ENCODE data around the gene VIL1. TPM values are rescaled to one million over a fixed set of nuclear protein-coding genes. Genes with fewer than 3 reads are reported as not detected.

The VIL1 gene
- total and polyA plus RNA-seq, 2 of the 8 experiments (the other 6 are each of a cell fraction or from before 2014, with no cell fraction given), result 6.2 to 7.0 TPM

GRCh38 chr2:218452079-218452478 is 33.2 kb downstream of the VIL1 start:
- H3K56ac ChIP-seq (replicated peaks; ENCODE audit: insufficient read length, low read depth, low read length), result no peak overlapping the region
- H3K23me2 ChIP-seq (ENCODE audit: low read depth, low read length), result no peaks in the 10 kb centered on the region
- no peaks in the 10 kb centered on the region for H3K27me3 ChIP-seq (replicated peaks in 1 of 4; ENCODE audit: control insufficient read depth in 3 of 4, extremely low read depth in 1 of 4, insufficient read depth in 3 of 4, low read length in 3 of 4)
- no peak overlapping the region for H3K23ac ChIP-seq (ENCODE audit: insufficient read length)
- H3K4me3 ChIP-seq (ENCODE audit: extremely low read depth in 1 of 4, insufficient read depth in 2 of 4, low read depth in 3 of 4, low read length in 4 of 4), result no peak overlapping the region
- no peaks in the 10 kb centered on the region for H3K4me1 ChIP-seq (replicated peaks in 1 of 4; ENCODE audit: control insufficient read depth in 3 of 4, insufficient read depth in 4 of 4, low read length in 3 of 4)
- ChIA-PET POLR2A (ENCODE audit: partially characterized antibody) (interaction anchor here (1.1 kb wide), 1 partner anchor 15 kb away, joined by 3 read pairs; no protein-coding TSS in a partner anchor), CTCF (ENCODE audit: partially characterized antibody) (interaction anchor here (1.2 to 3.3 kb wide), 2 partner anchors 10 to 13 kb away, joined by 3 to 19 read pairs; no protein-coding TSS in a partner anchor)
- no peak overlapping the region for H3K14ac ChIP-seq (ENCODE audit: insufficient read length)
- H2AFZ ChIP-seq (ENCODE audit: low read length), result no peak overlapping the region
- no peak overlapping the region for H2BK20ac ChIP-seq (ENCODE audit: low read length)
- 100% methylated on average over 1 of the region's 1 CpG; no CpG with 5 or more reads in 1 of the 2 experiments for WGBS, 2 experiments (ENCODE audit: extremely low coverage in 1 of 2, insufficient coverage in 1 of 2, insufficient read length in 1 of 2, insufficient replicate concordance in 2 of 2, low coverage in 1 of 2, low lambda C conversion rate in 2 of 2, missing lambda C conversion rate in 1 of 2)
- no peak overlapping the region for H2BK5ac ChIP-seq (ENCODE audit: low read depth, low read length)
- H3K9ac ChIP-seq (replicated peaks in 1 of 4; ENCODE audit: extremely low read depth in 1 of 4, low read depth in 3 of 4, low read length in 3 of 4), result no peak overlapping the region
- peaks cover 8 to 50% (median 31%) of the 10 kb centered on the region in 4 experiments; a peak in 7 of 8 replicates for H3K36me3 ChIP-seq (ENCODE audit: control insufficient read depth in 2 of 4, insufficient read depth in 4 of 4, low read length in 3 of 4)
- no peak for DNase-seq (ENCODE audit: low read depth in 1 of 2, low spot score in 2 of 2)
- H2BK120ac ChIP-seq (replicated peaks; ENCODE audit: low read depth, low read length), result no peak overlapping the region
- no peak for FAIRE-seq
- H3K18ac ChIP-seq (ENCODE audit: extremely low read depth, low read length), result no peak overlapping the region
- no peak overlapping the region for H3K4me2 ChIP-seq (ENCODE audit: insufficient read depth in 1 of 2, low read depth in 2 of 2, low read length in 2 of 2)
- TF ChIP-seq POLR2A (IDR thresholded peaks at IDR 0.05; ENCODE audit: control extremely low read depth in 1 of 2, low read depth in 2 of 2, low read length in 2 of 2) (no peak), JUN (IDR thresholded peaks at IDR 0.05; ENCODE audit: low read depth, low read length) (no peak), FOSL1 (IDR thresholded peaks at IDR 0.05; ENCODE audit: insufficient read depth, low read depth, low read length) (no peak), KDM4A (IDR thresholded peaks at IDR 0.05; ENCODE audit: low read depth, low read length, severe bottlenecking) (no peak), CHD1 (IDR thresholded peaks at IDR 0.05; ENCODE audit: low read depth, low read length) (no peak), CHD2 (IDR thresholded peaks at IDR 0.05; ENCODE audit: low read length) (no peak), SP2 (IDR thresholded peaks at IDR 0.05; ENCODE audit: low read length) (no peak), POU5F1 (IDR thresholded peaks at IDR 0.05; ENCODE audit: low read depth, low read length) (no peak), TEAD4 (IDR thresholded peaks at IDR 0.05; ENCODE audit: low read depth, low read length) (no peak), NRF1 (IDR thresholded peaks at IDR 0.05; ENCODE audit: low read depth, low read length) (no peak)
- no peak overlapping the region for H3K27ac ChIP-seq (ENCODE audit: low read depth, low read length)
- no peak overlapping the region for H2BK15ac ChIP-seq (ENCODE audit: low read length)
- no peak overlapping the region for H4K91ac ChIP-seq (replicated peaks; ENCODE audit: insufficient read length, low read length)
- no peaks in the 10 kb centered on the region for H3K9me3 ChIP-seq (ENCODE audit: insufficient read depth in 2 of 2, low read depth in 1 of 2, low read length in 1 of 2)
- no peaks in the 10 kb centered on the region for H3K79me1 ChIP-seq (ENCODE audit: low read depth, low read length)
- no peak overlapping the region for H2AK5ac ChIP-seq (ENCODE audit: low read depth, low read length)
- no peak overlapping the region for H2BK12ac ChIP-seq (ENCODE audit: low read depth, low read length)
- H4K20me1 ChIP-seq (replicated peaks in 1 of 2; ENCODE audit: control insufficient read depth in 1 of 2, insufficient read depth in 2 of 2, low read length in 2 of 2), result no peaks in the 10 kb centered on the region
- no peaks in the 10 kb centered on the region for H3K79me2 ChIP-seq (ENCODE audit: control insufficient read depth in 1 of 2, insufficient read depth in 2 of 2, low read length in 2 of 2)
- H4K8ac ChIP-seq (ENCODE audit: extremely low read depth, insufficient read depth, low read length), result no peak overlapping the region
- H4K5ac ChIP-seq (ENCODE audit: insufficient read length, low read depth, low read length), result no peak overlapping the region
- no peak overlapping the region for H3K4ac ChIP-seq (replicated peaks; ENCODE audit: insufficient read length, low read depth, low read length)
